Measurements from ENCODE around the gene MYLK.
"Not testable (repeated sequence)": the region's sequence is repeated elsewhere in the genome, so short reads cannot be mapped to it uniquely, and the experiment has no call there.

Gene MYLK

DNA sequence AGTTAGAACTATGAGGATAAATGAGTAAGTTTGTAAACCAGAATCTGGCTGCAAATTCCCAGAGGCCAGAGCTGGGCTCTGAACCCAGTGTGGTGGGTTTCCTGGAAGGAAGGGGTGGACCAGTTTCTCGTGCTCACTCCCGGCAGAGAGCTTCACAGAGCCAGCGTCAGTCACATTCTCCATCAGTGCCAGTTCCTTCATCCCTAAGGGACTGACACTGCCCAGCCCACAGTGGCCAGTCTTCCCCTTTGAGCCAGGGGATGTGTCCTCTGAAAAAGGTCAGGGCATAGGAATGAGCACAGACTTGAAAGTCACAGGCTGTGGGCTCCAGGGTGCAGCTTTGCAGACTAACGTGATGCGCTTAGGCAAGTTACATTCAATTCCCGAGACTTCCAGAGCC lies 163.5 kb downstream of the MYLK start:
- no peak for DNase-seq

DNA sequence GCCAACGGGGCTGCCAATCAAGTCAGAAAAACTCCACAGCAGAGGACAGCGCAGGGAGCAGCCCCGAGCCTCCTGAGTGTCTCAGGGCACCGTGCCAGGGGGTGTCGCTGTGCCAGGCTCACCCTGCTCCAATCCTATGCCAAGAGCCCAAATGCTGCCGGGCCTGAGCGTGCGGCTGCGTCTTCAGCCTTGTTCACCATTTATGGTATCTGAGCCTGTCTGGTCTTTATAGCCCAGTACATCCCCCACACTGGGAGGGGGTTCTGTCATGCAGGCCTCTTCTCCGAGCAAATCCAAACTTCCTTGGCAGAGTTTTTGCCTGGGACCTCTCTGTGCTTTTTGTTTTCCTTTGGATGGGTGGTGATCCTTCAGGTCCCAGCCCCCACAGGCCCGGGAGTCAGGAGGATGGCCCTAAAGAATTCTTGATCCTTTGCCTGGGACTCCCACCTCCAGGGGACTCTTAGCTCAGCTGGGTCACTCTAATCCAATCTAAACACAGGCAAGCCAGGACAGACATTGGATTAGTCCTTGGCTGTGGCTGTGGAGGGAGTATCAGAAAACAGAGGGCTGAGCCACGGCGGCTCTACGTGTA lies 164.2 kb downstream of the MYLK start:
- no peak for DNase-seq

DNA sequence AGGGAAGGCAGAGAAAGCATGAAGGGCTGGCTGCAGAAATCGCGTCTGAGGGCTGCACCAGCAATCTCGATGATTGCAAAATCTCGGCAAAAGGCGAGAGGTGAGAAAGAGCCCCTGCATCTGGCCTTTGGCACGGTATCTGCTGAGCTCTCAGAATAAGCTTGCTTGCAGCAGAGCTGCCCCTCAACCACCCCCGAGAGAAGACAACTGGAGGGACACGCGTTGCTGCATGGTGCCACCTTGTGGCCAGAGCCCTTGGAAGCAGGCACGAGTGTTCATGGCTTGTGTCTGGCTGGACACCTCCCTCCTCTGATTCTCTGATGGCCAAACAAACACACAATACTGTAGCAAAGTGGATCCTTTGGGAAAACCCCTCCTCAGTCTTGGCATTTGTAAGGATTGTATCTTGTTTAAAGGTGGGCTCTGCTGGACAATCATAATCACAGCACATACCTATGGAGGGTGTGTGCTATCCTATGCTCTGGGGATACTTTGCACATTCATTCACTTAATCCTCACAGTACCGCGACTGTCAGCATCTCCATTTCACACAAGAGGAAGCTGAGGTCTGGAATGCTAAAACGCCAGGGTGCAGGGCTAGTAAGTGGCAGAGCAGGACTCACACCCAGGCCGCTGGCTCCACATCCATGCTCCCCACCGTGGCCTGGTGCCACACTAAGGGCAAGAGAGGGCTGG lies 164.9 kb downstream of the MYLK start:
- not testable (repeated sequence) for DNase-seq

DNA sequence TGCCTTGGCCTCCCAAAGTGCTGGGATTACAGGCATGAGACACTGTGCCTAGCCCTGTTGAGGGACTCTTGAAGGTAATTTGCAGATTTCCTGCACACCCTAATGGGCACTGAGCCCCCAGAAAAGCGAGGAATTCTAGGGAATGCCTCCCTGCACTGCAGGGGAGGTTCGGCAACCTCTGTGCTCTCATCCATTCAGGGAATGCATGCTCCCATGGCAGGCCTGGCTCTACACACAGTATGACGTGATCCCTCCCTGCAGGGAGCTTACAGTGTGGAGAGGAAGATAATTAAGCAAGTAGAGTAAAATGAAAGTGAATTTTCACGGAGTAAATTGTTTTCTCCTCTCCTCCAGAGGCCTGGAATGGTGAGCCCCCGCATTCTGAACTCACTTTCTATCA lies 166.0 kb downstream of the MYLK start:
- DNase-seq: no peak

DNA sequence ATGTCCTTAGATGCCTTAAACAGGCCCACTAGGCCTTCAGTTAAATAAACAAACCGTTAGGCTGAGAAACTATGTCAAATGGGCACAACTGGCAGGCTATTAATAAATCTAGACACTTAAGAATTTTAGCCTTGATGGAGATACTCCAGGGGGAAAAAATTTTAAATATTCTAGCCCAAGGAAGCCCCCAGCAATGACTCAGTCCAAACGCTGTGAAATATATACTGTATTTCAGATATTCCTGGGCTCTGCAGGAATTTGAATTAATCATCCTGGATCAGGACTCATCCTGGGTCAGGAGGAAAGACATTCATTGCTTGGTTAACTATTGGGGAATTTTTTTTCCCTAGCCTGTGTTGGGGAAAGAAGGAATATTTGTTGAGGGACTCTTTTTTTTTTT lies 166.7 kb downstream of the MYLK start:
- not testable (repeated sequence) for DNase-seq

DNA sequence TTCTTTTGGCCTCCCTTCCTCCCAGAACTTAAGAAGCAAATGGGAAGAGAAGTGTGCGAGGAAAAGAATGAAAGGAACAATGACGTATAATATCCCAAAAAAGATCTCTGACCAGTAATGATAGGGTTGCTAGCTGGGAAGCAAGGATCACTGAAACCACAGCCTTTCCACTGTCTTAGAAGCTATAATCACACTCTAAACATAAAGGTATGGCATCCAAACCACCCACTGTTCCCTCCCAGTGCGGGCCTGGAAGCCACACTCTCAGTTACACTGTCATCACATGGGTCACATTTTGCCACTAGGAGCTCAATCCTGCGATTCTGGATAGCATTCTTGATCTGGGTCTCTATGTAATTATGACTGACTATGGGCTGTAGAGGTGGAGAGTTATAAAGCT lies 167.7 kb downstream of the MYLK start:
- no peak for DNase-seq

DNA sequence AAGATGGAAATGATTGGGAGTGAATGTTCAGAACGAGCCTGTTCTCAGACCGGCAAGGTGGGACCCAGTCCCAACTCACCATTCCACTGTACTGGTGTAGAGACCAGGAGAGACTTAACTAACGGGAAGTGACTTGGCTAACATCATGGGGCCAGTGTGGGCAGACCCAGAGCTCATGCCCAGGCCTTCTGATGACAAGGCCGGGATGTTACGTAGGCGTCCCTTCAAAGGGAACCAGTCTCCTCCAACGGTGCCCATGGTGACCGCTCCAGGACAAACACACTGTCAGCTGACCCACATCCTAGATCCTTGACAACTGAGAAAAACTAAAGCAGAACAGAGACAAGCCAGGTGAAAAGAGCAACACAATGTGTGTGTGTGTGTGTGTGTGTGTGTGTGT lies 170.9 kb downstream of the MYLK start:
- DNase-seq: no peak

DNA sequence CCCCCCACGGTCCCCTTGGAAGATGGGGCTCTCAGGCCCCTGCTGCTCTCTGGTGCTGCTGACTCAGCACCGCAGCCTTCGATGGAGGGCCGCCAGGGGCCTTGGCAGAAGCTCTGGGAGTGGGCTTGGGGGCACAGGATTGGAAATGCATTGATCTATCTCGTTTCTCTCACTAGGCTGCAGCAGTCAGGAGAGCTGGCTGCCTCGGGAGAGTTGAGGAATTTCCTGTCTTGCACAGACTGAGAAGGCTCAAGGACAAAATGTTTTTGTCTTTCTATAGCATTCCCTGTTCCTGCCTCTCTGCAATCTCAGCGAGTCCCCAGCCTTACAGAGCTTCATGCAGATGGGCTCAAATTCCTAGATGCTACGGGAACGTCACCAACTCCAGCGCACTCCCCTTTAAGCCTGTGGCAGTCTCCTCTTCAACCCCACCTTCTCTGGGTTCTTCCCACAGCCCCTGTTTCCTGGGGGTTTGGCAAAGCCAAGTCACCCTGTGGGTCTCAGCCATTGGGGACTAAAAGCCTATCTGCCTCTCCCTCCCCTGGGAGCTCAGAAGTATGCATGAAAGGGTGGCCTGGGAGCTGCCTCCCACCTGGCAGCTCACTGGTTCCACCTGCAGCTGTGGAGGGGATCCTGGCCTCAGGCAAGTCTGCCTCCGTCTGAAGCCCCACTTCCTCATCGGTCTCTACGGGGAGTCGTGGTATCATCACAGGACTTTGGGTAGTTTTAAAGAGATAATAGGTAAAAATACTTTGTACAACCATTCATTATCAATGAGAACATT lies 171.9 kb downstream of the MYLK start:
- no peak for DNase-seq

DNA sequence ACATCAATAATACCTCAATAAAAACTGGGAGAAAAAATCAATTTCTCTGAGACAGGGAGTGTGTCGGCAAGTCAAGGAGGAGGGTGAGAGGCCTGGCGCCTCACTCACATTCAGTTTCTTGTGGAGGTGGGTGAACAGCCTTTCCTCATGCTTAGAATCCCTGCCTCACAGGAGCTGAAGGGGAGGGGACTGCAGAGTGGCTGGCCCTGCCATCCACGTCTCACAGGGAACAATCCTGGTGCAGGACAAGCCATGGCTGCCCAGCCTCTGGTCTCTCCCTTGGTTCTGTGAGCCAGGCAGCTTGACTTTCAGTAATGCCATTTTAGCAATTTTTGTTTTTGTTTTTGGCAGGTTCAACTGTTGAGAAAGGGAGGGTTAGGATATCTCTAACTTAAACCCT lies 172.8 kb downstream of the MYLK start:
- no peak for DNase-seq

DNA sequence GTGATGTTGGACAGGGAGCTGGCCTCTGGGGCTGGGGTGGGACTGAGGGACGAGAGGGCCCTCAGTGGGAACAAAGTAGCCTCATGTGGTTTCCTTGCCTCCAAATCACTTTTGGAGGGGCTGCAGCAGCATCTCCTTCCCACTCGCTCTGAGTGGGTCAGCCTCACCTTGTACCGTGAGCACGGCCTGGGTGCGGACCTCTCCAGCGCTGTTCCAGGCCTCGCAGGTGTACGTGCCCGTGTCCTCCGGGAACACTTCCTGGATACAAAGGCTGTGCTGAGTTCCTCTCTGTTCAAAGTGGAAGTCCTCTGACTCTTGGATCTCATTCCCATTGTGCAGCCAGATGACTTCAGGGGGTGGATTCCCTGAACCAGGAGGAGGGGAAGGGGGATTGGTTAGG lies 175.6 kb downstream of the MYLK start:
- no peak for DNase-seq

DNA sequence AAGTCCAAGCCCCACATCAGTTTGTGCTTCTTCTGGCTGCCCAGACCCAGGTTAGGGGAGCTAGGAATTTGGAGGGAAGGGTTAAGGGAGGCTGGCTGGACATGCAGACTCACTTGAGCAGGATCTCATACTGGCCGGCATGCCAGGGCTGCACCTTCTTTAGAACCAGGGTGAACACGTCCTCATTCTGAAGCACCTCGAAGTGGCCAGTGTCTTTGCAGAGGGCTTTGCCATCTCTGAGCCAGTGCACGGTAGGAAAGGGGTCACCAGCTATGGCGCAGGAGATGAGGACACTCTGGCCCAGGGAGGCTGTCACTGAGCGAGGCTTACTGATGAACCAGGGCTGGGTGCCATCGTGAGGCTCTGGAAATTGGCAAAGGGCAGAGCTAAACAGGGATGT lies 176.5 kb downstream of the MYLK start:
- DNase-seq: not testable (repeated sequence)

DNA sequence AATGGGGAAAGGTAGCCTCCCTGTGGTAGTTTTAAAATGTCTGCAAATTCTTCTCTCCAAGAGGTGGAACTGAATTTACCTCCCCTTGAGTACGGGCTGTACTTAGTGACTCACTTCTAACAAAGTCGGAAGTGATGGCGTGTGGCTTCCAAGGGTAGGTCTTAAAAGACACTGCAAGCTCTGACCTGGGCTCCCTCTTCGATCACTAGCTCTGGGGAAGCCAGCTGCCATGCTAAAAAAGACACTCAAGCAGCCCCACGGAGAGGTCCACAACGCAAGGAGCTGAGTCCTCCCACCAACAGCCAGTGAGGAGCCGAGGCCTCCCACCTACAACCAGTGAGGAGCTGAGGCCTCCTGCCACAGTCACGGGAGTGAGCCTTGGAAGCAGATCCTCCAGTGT lies 177.3 kb downstream of the MYLK start:
- DNase-seq: no peak

DNA sequence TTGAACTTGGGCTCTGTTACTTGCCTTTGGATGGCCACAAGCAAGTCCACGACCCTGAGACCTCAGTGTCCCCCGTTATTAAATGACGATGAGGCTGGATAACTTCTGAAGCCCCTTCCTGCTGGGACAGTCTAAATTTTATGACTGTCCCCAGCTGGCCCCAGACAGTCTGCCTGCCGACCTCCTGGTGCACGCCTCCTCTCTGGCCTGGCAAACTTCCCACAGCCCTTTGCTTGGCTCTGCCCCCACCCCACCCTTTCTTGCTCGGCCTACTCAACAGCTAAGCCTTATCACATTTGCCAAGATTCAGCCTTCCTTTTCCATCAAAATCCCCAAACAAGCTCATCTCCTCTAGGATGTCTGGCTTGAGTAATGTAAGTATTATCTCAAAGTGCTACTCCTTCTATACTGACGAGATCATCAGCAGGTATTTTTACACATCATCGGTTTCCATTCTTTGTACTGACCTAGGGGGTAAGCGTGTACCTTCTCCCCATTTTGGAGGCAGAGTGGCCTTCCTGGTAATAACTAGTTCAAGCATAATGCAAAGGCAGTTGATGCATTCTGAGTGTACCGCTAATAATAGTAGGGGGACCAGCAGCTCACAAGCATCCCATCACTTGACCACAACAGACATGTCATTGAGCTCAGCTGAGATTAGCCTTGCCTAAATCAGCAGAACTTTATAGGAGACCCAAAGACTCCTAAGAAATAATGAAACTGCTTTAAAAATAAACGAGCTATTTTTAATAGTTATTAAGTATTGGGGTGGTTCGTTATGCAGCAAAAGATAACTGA lies 178.4 kb downstream of the MYLK start:
- no peak for DNase-seq

DNA sequence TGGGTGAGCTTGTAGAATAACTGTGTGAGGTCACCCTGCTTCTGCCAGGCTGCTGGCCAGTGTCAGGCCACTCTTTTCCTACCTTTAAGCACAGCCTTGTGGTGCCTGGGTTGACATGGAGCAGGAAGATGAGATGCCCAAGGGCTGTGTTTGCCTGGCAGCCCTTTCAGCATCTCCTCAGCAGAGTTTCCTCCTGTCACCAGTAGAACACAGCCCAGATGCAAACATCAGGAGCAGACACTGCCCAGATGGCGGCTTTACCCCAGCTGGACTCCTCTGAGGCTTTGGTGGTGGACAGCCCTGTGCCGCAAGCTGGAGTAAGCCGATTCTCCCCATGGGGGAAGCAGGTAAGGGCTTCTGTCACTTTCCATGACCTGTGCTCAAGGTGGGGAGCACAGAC lies 180.5 kb downstream of the MYLK start:
- not testable (repeated sequence) for DNase-seq

DNA sequence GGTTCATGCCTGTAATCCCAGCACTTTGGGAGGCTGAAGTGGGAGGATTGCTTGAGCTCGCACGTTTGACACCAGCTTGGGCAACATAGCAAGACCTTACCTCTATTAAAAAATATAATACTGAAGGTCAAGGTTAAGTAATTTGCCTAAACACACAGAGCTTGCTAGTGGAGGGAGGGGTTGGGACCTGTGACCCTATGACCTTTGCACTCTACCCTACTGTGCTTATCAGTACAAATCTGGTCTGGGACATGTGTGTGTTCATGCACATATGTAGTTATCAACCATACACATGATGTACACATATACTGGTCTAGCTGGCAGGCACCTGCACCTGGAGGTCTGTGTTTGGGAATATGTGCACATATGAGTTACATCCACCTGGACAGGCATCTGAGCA lies 181.4 kb downstream of the MYLK start:
- DNase-seq: no peak

DNA sequence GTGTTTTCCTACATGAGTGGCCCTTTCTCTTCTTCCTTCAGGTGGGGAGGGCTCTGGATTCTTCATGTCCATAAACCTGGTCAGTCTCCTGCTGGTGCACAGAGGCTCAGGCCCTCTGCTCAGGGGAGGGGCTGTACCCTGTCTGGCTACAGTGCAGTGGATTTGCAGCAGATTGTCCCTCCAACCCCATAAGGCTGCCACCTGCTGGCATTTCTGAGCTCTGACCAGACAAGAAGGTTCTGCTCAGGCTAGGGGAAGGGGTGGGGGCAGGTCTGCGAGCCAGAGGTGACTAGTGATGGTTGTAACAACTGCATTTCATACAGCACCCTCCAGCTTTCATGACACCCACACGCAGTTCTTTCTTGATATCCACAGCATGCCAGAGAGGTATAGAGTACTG lies 182.1 kb downstream of the MYLK start:
- peak; percentile 10 for DNase-seq

DNA sequence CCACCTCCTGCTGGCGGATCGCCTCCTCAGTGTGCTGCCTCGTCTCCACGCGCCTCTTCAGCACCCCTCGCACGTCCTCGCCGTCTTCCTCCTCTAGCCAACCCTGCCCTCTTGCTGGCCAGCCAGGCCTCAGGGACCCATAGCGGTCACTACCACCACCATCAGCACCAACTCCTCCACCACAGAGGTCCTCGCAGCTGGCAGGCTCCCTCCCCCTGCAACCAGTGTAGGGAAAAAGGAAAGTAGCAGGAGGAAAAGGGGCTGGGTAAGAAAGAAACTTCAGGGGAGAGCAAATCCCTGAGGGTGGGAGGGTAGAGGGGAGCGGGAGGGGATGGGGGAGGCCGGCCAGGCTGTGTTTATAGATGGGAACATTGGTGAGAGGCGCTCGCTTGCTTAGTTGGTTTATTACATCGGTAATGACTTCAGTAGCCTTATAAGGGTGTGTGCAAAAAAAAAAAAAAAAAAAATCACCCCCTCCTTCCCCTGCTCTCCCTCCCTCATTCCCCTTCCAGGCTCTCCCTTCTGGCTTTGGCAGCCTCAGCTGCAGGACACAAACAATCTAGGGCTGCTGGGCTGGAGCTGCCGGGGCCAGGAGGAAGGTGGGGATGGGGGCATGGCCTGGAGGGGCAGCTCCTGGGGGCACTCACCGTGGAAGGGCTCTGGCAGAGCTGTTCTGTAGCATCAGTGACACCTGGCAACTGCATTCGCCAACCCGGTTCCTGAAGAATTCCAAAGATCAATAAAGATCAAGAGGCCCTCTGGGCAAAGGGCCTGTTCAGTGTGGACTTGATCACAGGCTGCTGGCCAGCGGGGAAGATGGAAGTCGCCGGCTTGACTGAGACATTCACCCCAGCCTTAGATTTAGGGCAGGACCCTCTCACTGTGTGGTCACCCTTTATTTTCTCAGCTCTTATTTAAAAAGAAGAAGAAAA lies 183.1 kb downstream of the MYLK start:
- no peak for DNase-seq

DNA sequence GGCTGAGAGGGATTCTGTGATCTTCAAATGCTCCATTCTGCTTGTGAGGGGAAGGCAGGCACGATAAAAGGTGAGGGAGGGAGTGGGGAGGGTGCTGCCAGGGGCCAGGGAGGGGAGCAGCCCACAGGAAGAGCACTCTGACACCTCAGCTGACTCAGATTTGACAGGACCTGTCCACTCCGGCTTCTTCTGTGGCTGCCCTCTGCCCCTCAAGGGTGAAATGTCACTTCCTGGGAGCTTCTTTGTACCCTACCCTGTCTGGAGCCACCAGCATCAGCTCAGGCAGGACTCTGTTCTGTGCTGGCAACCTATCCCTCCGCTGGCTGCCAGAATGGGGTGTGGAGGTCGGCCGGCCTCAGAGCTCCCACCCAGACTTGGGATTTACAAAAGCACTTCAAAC lies 185.3 kb downstream of the MYLK start:
- no peak for DNase-seq

DNA sequence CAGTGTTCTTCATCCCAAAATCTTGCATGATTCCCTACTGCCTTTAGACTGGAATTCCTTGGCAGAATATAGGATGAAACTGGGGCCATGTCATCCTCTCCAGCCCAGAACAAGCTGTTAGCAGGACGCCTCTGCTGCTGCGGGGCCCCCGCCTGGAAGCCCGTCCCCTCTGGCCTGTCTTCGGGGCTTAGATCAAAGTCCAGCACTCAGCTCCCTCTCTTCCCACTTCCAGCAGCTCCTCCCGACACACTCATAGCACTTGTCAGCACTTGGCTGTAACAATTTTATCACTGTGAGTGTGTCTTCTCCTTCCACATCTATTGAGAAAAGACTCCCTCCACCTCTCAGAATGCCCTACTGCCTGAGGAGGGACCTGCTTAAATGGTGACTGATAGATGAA lies 187.3 kb downstream of the MYLK start:
- DNase-seq: no peak

DNA sequence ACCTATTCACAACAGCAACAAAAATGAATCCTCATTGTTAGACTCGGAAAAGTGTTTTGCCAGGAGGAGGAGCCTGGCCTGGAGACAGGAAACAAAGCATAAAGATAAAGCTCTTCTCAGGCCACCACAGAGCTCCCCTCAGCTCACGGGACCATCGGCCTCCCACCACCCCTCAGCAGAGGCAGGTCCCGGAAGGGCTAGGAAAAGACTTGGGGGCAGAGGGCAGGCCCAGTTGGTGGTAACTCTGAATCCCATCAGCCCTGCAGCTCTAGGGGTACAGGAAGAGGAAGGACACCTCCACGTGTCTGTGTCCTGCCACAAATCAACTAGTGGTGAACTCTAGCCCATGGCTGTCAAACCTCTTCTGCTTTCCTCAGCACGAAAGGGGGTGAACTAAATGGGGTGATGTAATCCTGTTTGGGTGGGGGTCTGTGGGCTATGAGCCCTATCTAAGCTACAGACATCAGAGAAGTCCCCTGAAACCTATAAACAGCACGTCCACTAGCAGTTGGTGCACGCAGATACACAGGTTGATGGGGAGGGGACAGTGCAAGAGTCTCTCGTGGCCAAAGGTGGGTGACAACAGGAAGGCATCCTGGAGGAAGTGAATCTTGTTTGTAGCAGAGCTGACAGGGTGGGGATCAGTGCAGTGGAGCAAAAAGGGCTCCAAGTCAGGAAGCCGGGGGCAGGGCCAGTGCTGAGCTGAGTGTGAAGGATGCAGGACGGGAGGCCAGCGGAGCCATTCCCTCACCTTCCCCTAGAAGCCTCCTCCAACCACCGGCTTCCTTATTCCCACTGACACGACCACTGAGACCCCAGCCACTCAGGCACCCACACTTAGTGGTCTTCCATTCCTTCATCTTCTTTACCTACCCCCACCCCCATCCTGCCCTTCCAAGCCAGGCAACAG lies 188.1 kb downstream of the MYLK start:
- no peak for DNase-seq

DNA sequence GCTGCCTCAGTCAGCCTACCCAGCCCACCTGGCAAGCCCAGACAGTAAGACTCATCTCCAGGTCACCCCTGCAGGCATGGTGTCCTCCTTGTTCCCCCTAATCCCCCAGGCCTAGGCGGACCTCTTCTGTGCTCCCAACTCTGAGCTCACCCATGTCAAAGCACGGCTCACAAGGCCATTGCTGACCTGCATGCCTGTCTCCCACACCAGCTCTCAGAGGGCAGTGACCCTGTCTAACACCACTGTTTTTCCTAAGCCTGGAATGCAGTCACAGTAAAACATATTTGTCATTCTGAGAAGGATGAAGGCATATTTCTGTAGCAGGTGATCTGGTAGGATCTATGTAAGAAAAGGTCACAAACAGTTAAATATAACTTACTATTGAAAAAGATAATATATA lies 189.0 kb downstream of the MYLK start:
- DNase-seq: no peak

Measured in NCI-H226 (cell line).